ENCODE data around the gene HDAC4. TPM values are rescaled to one million over a fixed set of nuclear protein-coding genes. Genes with fewer than 3 reads are reported as not detected.

Gene HDAC4
- total RNA-seq, 1 experiment from 2014 or later = 47.6 TPM

DNA sequence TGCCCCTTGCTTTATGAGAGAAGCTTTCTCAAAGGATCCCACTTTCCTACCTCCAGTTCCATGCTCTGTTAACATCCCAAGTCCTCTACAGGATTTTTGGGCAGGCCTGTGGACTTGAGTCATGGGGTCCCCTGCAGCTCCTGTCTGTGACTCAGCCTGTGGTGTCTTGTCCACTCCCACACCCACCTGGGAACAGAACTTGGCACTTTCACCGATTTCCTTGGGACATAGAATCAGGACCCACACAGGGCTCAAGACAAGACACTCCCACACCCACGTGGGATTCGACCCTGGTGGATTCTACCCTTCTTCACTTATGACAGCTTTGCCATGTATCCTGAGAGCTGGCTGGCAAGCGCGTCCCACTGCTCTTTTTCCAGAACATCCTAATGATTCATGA lies 30.7 kb upstream of the HDAC4 start:
- no peaks in the 10 kb centered on the region for H3K9me3 ChIP-seq (ENCODE audit: control insufficient read depth in 1 of 2, insufficient read depth in 1 of 2, low read depth in 1 of 2, low read length in 2 of 2)
- no peaks in the 10 kb centered on the region for H4K20me1 ChIP-seq (ENCODE audit: insufficient read depth)
- RAD21 ChIA-PET (ENCODE audit: low non-redundant PET in 1 of 2, low total read pairs in 2 of 2, uncharacterized antibody in 2 of 2, unreplicated experiment in 2 of 2) = no interaction called here
- TF ChIP-seq CBX3 (IDR thresholded peaks at IDR 0.05; ENCODE audit: low read depth) (no peak), FOSL1 (IDR thresholded peaks at IDR 0.05; ENCODE audit: low read depth) (0 out of 2 replicates have a peak, but pooled peaks have one; percentile 5)
- H3K4me2 ChIP-seq (ENCODE audit: low read length) = 0 out of 2 replicates have a peak overlapping the region, but pooled peaks have one; percentile 25
- H3K79me2 ChIP-seq (ENCODE audit: insufficient read depth, low read length) = no peaks in the 10 kb centered on the region
- no peaks in the 10 kb centered on the region for H3K36me3 ChIP-seq (ENCODE audit: control insufficient read depth in 1 of 2, insufficient read depth in 2 of 2, low read length in 2 of 2)
- H3K27me3 ChIP-seq (ENCODE audit: insufficient read depth, low read length) = 0 out of 2 replicates have a peak, but pooled peaks cover 3% of the 10 kb centered on the region
- intact Hi-C loops (cut with micrococcal nuclease) = no loop called here
- H3K27ac ChIP-seq (ENCODE audit: low read depth, low read length) = no peak overlapping the region
- ATAC-seq (no peak), DNase-seq (ENCODE audit: low read depth, low spot score) (no peak)
- no TSS peak for BruUV-seq (replicated peaks)
- H3K9ac ChIP-seq (ENCODE audit: low read length) = no peak overlapping the region
- H3K4me1 ChIP-seq (ENCODE audit: control insufficient read depth in 1 of 2, insufficient read depth in 2 of 2, low read length in 2 of 2) = peaks cover 0 to 20% of the 10 kb centered on the region in 2 experiments; a peak in 2 of 4 replicates
- H3K4me3 ChIP-seq (replicated peaks in 1 of 2; ENCODE audit: low read depth in 1 of 2, low read length in 2 of 2) = no peak overlapping the region
- CTCF ChIA-PET = no interaction called here
- no peak overlapping the region for H2AFZ ChIP-seq (ENCODE audit: low read depth, low read length, poor library complexity, severe bottlenecking)
- POLR2A ChIA-PET = no interaction called here
- no peaks in the 10 kb centered on the region for H3K9me2 ChIP-seq (ENCODE audit: insufficient read depth)

DNA sequence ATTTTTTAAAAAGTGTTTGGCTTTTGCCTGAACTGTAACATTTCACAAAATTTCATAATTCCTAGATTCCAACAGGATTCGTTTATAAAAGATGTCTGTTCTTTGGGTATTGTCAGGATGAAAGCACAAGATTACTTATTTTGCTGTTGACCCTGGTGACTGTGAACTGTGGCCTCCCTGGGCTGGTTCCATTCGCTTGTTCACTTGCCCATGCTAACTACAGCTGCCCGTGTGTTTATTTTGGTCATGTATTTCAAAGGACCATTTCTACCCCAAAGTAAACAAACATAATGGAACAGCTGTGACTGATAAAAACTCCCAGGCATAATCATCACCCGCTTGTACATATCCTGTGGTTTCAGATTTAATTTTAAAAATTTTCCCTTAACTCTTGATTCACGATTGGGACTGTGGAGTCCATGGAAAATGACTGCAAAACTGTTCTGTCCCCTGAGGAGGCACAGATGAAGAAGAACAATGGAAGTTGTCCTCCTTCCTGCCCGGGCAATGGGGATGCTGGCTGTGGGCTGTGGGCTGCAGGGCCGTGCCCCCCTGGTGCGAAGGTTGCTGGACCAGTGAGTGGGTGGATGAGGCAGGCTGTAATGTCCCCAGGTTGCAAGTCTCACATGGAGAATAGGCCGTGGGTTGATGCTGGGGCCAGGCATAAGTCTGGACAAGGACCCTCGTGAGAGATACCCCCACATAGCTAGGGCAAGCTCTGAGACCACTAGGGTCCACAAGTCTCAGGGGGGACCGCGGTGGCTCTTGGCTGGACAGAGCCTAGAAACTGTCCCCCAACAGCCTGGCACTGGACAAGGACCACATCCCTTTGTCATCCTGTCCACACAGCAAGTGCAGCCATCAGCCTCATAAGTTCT lies 28.9 kb upstream of the HDAC4 start:
- Histone ChIP-seq H3K9ac (ENCODE audit: low read length) (no peak overlapping the region), H3K4me1 (ENCODE audit: control insufficient read depth in 1 of 2, insufficient read depth in 2 of 2, low read length in 2 of 2) (peaks cover 0 to 20% of the 10 kb centered on the region in 2 experiments; a peak in 2 of 4 replicates), H3K4me3 (replicated peaks in 1 of 2; ENCODE audit: low read depth in 1 of 2, low read length in 2 of 2) (no peak overlapping the region), H3K9me2 (ENCODE audit: insufficient read depth) (no peaks in the 10 kb centered on the region), H3K27ac (ENCODE audit: low read depth, low read length) (no peak overlapping the region), H3K9me3 (ENCODE audit: control insufficient read depth in 1 of 2, insufficient read depth in 1 of 2, low read depth in 1 of 2, low read length in 2 of 2) (no peaks in the 10 kb centered on the region), H3K36me3 (ENCODE audit: control insufficient read depth in 1 of 2, insufficient read depth in 2 of 2, low read length in 2 of 2) (no peaks in the 10 kb centered on the region), H2AFZ (ENCODE audit: low read depth, low read length, poor library complexity, severe bottlenecking) (no peak overlapping the region), H4K20me1 (ENCODE audit: insufficient read depth) (no peaks in the 10 kb centered on the region), H3K79me2 (ENCODE audit: insufficient read depth, low read length) (no peaks in the 10 kb centered on the region), H3K4me2 (ENCODE audit: low read length) (no peak overlapping the region), H3K27me3 (ENCODE audit: insufficient read depth, low read length) (0 out of 2 replicates have a peak, but pooled peaks cover 3% of the 10 kb centered on the region)
- BruUV-seq (replicated peaks) = no TSS peak
- no peak for ATAC-seq
- CTCF ChIA-PET = no interaction called here
- RAD21 ChIA-PET (ENCODE audit: low non-redundant PET in 1 of 2, low total read pairs in 2 of 2, uncharacterized antibody in 2 of 2, unreplicated experiment in 2 of 2) = no interaction called here
- intact Hi-C loops (cut with micrococcal nuclease) = no loop called here
- TF ChIP-seq, protein P1, sequence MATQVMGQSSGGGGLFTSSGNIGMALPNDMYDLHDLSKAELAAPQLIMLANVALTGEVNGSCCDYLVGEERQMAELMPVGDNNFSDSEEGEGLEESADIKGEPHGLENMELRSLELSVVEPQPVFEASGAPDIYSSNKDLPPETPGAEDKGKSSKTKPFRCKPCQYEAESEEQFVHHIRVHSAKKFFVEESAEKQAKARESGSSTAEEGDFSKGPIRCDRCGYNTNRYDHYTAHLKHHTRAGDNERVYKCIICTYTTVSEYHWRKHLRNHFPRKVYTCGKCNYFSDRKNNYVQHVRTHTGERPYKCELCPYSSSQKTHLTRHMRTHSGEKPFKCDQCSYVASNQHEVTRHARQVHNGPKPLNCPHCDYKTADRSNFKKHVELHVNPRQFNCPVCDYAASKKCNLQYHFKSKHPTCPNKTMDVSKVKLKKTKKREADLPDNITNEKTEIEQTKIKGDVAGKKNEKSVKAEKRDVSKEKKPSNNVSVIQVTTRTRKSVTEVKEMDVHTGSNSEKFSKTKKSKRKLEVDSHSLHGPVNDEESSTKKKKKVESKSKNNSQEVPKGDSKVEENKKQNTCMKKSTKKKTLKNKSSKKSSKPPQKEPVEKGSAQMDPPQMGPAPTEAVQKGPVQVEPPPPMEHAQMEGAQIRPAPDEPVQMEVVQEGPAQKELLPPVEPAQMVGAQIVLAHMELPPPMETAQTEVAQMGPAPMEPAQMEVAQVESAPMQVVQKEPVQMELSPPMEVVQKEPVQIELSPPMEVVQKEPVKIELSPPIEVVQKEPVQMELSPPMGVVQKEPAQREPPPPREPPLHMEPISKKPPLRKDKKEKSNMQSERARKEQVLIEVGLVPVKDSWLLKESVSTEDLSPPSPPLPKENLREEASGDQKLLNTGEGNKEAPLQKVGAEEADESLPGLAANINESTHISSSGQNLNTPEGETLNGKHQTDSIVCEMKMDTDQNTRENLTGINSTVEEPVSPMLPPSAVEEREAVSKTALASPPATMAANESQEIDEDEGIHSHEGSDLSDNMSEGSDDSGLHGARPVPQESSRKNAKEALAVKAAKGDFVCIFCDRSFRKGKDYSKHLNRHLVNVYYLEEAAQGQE (IDR thresholded peaks at IDR 0.05; ENCODE audit: low read depth) = no peak
- no peak for TF ChIP-seq SP1 (IDR thresholded peaks at IDR 0.05; ENCODE audit: low read depth)
- TF ChIP-seq POLR2AphosphoS5 (IDR thresholded peaks at IDR 0.05; ENCODE audit: low read depth, low read length) = no peak
- TF ChIP-seq ZFX (IDR thresholded peaks at IDR 0.05) = no peak
- TF ChIP-seq, protein P2, sequence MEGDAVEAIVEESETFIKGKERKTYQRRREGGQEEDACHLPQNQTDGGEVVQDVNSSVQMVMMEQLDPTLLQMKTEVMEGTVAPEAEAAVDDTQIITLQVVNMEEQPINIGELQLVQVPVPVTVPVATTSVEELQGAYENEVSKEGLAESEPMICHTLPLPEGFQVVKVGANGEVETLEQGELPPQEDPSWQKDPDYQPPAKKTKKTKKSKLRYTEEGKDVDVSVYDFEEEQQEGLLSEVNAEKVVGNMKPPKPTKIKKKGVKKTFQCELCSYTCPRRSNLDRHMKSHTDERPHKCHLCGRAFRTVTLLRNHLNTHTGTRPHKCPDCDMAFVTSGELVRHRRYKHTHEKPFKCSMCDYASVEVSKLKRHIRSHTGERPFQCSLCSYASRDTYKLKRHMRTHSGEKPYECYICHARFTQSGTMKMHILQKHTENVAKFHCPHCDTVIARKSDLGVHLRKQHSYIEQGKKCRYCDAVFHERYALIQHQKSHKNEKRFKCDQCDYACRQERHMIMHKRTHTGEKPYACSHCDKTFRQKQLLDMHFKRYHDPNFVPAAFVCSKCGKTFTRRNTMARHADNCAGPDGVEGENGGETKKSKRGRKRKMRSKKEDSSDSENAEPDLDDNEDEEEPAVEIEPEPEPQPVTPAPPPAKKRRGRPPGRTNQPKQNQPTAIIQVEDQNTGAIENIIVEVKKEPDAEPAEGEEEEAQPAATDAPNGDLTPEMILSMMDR (IDR thresholded peaks at IDR 0.05 in 2 of 3, conservative IDR thresholded peaks at IDR 0.05 in 1 of 3; ENCODE audit: borderline replicate concordance in 1 of 3, insufficient read depth in 1 of 3, low read depth in 2 of 3, low read length in 2 of 3) = no peak
- TF ChIP-seq POLR2A (IDR thresholded peaks at IDR 0.05; ENCODE audit: borderline replicate concordance, extremely low read depth, insufficient read depth, insufficient read length) = no peak
- no peak for TF ChIP-seq FOSL1 (IDR thresholded peaks at IDR 0.05; ENCODE audit: low read depth)
- TF ChIP-seq ELF1 (IDR thresholded peaks at IDR 0.05; ENCODE audit: borderline replicate concordance, low read depth) = no peak
- no peak for DNase-seq (ENCODE audit: low read depth, low spot score)
- POLR2A ChIA-PET = no interaction called here
